Panc1 (cell line): Measurements from ENCODE around the gene ITGA2B. TPM values are rescaled to one million over a fixed set of nuclear protein-coding genes. Genes with fewer than 3 reads are reported as not detected.

Experiments used
- ATAC-seq: fragments of 200-7000 bp; cut with Tn5 transposase; 2 replicates; pipeline ENCODE4 v1.9.1; 2020; ENCODE audit warnings: mild to moderate bottlenecking, moderate library complexity
- BruUV-seq: library from RNA; stranded (reverse); fragments of 400-500 nt; replicated peaks from 2 replicates; lab custom pipeline; 2021; lab: Mats Ljungman, UMichigan
- CTCF ChIA-PET: fragments of 300-600 bp; sonication (Branson Sonifier 250); formaldehyde crosslinking; loops from one replicate; lab custom pipeline; 2022; ENCODE audit warnings: antibody characterized with exemption; lab: Charles Lee
- POLR2A ChIA-PET: fragments of 300-600 bp; sonication (Branson Sonifier 250); formaldehyde crosslinking; loops from one replicate; lab custom pipeline; 2022; ENCODE audit warnings: antibody characterized with exemption; lab: Charles Lee
- DNase-seq: peaks from one replicate; pipeline ENCODE4 v3.0.0-alpha.2; 2010; ENCODE audit warnings: low read depth, low spot score
- H3K27ac ChIP-seq: 2 replicates; pipeline ENCODE4 v1.5.1; 2011; ENCODE audit warnings: mild to moderate bottlenecking, low read length, inconsistent platforms
- H3K27me3 ChIP-seq: fragments of 200-500 bp; sonication (Bioruptor generic); 2 replicates; pipeline ENCODE4 v1.6.0; 2014; ENCODE audit warnings: low read length, inconsistent platforms; ENCODE audit not compliant: control insufficient read depth, insufficient read depth
- H3K36me3 ChIP-seq: fragments of 200-500 bp; sonication (Bioruptor generic); 2 replicates; pipeline ENCODE4 v1.5.1; 2014; ENCODE audit warnings: inconsistent platforms, mild to moderate bottlenecking, low read length, moderate library complexity; ENCODE audit not compliant: control insufficient read depth, insufficient read depth
- H3K4me1 ChIP-seq: 2 replicates; pipeline ENCODE4 v1.5.1; 2011; ENCODE audit warnings: inconsistent platforms, mild to moderate bottlenecking, low read length, moderate library complexity; ENCODE audit not compliant: control insufficient read depth, insufficient read depth
- H3K4me3 ChIP-seq, 2 experiments: 2 replicates each; pipeline ENCODE4 v1.5.1; 2011 to 2012; ENCODE audit warnings: low read depth in 2 of 2, low read length in 2 of 2, mild to moderate bottlenecking in 2 of 2, inconsistent platforms in 1 of 2, moderate library complexity in 1 of 2
- H3K9me3 ChIP-seq: fragments of 200-500 bp; sonication (Bioruptor generic); 2 replicates; pipeline ENCODE4 v1.5.1; 2014; ENCODE audit warnings: low read depth, mild to moderate bottlenecking, inconsistent platforms, low read length, moderate library complexity; ENCODE audit not compliant: control insufficient read depth, insufficient read depth
- POLR2AphosphoS5 ChIP-seq: IDR thresholded peaks from 2 replicates; pipeline ENCODE4 v1.6.1; 2012; ENCODE audit warnings: mild to moderate bottlenecking, low read depth, low read length, moderate library complexity
- SIN3A ChIP-seq: IDR thresholded peaks from 2 replicates; pipeline ENCODE4 v1.6.1; 2012; ENCODE audit warnings: low read depth, mild to moderate bottlenecking, low read length, moderate library complexity, borderline replicate concordance; ENCODE audit not compliant: insufficient read depth
- TCF7L2 ChIP-seq: IDR thresholded peaks from 2 replicates; pipeline ENCODE4 v1.6.1; 2011; ENCODE audit warnings: mild to moderate bottlenecking, low read depth, low read length, inconsistent platforms
- in situ Hi-C: cut with HindIII; loops from 2 replicates; pipeline ENCODE4 v1.10.0; 2016; ENCODE audit warnings: low sequenced_read_pairs, low pct_unique_long_range_greater_than_20kb
- intact Hi-C: fragments of 100-400 bp; cut with micrococcal nuclease; formaldehyde crosslinking; loops from one replicate; pipeline ENCODE4 v1.10.0; 2022; ENCODE audit not compliant: unreplicated experiment
- total RNA-seq: library from RNA; stranded (reverse); gene quantifications from one replicate; pipeline ENCODE4 v1.2.1, GENCODE V29; 2021; ENCODE audit not compliant: unreplicated experiment
- TF ChIP-seq, protein P1 (sequence below), 2 experiments: IDR thresholded peaks; 2 replicates each; pipeline ENCODE4 v1.6.1; 2011 to 2012; ENCODE audit warnings: low read depth in 2 of 2, control low read depth in 1 of 2, low read length in 1 of 2, mild to moderate bottlenecking in 1 of 2, moderate library complexity in 1 of 2; ENCODE audit not compliant: insufficient read depth in 1 of 2
- TF ChIP-seq, protein P2 (sequence below): fragments of 450-650 bp; IDR thresholded peaks from 2 replicates; pipeline ENCODE4 v1.5.1; 2017; ENCODE audit warnings: mild to moderate bottlenecking

The ITGA2B gene
- total RNA-seq, 1 experiment from 2014 or later = 2.4 TPM

DNA sequence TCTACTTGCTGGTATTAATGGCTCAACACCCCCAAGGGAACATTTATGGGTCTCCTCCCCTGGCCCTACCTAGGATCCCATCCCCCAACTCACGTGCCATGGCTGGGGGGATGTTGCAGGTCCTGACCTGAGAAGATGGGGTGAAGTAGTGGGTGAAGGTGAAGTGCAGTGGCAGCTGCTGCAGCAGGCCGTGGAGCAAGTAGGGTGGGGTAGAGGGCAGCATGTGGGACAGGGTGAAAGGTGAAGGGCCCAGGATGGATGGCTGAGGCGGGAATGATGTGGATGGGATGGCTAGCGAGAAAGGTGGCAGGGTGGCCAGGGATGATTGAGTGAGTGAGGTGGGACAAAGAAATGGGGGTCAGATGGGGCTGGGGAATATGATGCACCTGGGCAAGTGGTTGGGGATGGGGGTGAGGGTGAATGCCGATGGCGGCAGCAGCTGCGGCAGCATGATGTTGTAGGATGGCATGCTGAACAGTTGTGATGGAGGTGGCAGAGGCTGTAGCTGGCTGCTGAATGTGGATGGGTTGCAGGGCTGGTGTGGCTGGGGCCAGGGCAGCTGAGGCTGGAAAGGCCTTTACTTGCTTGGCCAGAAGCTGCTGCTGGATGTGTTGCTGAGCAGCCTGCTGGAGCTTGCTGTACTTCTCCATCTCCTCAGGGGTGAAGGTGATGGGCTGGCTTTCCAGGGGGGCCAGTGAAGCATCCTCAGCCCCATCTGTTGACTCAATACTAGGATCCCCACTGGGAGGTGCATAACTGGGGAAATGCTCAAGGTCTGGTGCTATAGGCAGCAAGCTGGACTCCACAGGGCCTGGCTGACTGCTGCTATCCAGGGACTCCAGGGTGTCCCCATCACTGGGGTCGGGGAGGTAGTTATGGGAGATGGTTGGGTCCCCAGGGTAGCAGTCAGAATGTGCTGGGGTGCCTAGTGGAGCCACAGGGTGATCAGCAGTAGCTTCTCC, 8.3 kb upstream of the ITGA2B start:
- CTCF ChIA-PET = no interaction called here
- intact Hi-C loops (no loop called here), in situ Hi-C loops (no loop called here)
- H3K36me3 ChIP-seq = peaks cover 9% of the 10 kb centered on the region
- H3K27ac ChIP-seq = no peak overlapping the region
- H3K4me1 ChIP-seq = no peaks in the 10 kb centered on the region
- TF ChIP-seq, protein P1, sequence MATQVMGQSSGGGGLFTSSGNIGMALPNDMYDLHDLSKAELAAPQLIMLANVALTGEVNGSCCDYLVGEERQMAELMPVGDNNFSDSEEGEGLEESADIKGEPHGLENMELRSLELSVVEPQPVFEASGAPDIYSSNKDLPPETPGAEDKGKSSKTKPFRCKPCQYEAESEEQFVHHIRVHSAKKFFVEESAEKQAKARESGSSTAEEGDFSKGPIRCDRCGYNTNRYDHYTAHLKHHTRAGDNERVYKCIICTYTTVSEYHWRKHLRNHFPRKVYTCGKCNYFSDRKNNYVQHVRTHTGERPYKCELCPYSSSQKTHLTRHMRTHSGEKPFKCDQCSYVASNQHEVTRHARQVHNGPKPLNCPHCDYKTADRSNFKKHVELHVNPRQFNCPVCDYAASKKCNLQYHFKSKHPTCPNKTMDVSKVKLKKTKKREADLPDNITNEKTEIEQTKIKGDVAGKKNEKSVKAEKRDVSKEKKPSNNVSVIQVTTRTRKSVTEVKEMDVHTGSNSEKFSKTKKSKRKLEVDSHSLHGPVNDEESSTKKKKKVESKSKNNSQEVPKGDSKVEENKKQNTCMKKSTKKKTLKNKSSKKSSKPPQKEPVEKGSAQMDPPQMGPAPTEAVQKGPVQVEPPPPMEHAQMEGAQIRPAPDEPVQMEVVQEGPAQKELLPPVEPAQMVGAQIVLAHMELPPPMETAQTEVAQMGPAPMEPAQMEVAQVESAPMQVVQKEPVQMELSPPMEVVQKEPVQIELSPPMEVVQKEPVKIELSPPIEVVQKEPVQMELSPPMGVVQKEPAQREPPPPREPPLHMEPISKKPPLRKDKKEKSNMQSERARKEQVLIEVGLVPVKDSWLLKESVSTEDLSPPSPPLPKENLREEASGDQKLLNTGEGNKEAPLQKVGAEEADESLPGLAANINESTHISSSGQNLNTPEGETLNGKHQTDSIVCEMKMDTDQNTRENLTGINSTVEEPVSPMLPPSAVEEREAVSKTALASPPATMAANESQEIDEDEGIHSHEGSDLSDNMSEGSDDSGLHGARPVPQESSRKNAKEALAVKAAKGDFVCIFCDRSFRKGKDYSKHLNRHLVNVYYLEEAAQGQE (IDR thresholded peaks at IDR 0.05; ENCODE audit: insufficient read depth in 1 of 2, low read depth in 2 of 2, low read length in 1 of 2) = no peak
- TF ChIP-seq SIN3A (no peak), TCF7L2 (no peak), POLR2AphosphoS5 (no peak)
- TF ChIP-seq, protein P2, sequence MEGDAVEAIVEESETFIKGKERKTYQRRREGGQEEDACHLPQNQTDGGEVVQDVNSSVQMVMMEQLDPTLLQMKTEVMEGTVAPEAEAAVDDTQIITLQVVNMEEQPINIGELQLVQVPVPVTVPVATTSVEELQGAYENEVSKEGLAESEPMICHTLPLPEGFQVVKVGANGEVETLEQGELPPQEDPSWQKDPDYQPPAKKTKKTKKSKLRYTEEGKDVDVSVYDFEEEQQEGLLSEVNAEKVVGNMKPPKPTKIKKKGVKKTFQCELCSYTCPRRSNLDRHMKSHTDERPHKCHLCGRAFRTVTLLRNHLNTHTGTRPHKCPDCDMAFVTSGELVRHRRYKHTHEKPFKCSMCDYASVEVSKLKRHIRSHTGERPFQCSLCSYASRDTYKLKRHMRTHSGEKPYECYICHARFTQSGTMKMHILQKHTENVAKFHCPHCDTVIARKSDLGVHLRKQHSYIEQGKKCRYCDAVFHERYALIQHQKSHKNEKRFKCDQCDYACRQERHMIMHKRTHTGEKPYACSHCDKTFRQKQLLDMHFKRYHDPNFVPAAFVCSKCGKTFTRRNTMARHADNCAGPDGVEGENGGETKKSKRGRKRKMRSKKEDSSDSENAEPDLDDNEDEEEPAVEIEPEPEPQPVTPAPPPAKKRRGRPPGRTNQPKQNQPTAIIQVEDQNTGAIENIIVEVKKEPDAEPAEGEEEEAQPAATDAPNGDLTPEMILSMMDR = no peak
- BruUV-seq = no TSS peak
- no peak for ATAC-seq
- H3K9me3 ChIP-seq = no peaks in the 10 kb centered on the region
- no peaks in the 10 kb centered on the region for H3K27me3 ChIP-seq
- H3K4me3 ChIP-seq = no peak overlapping the region
- no peak for DNase-seq
- POLR2A ChIA-PET = interaction anchor here (0.6 kb wide), 1 partner anchor 288 kb away, joined by 6 read pairs; no protein-coding TSS in a partner anchor

DNA sequence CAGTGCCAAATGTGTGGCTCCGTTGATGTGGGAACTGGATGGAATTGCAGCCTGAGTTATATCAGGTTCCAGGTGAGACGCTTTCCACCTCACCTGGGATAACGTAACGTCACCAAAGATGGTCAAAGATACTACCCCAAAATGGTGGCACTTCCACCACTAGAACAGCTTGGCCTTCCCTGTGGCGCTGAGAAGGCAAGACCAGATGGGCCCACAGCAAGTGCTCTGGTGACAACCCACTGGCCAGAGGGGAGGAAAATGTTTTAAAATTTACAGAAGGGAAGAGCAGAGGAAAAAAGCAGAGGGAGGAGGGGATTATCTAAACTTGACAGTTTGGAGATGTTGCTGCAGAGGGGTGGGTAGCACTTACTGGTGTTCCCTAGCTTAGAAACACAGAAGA, 7.5 kb upstream of the ITGA2B start:
- Histone ChIP-seq H3K36me3 (peaks cover 9% of the 10 kb centered on the region), H3K27ac (no peak overlapping the region), H3K4me1 (no peaks in the 10 kb centered on the region), H3K27me3 (no peaks in the 10 kb centered on the region), H3K4me3 (no peak overlapping the region), H3K9me3 (no peaks in the 10 kb centered on the region)
- in situ Hi-C loops (no loop called here), intact Hi-C loops (no loop called here)
- no TSS peak for BruUV-seq
- TF ChIP-seq POLR2AphosphoS5 (no peak), SIN3A (no peak), TCF7L2 (no peak)
- TF ChIP-seq, protein P2 = no peak
- TF ChIP-seq, protein P1 (IDR thresholded peaks at IDR 0.05; ENCODE audit: insufficient read depth in 1 of 2, low read depth in 2 of 2, low read length in 1 of 2) = no peak
- ATAC-seq (no peak), DNase-seq (no peak)
- CTCF ChIA-PET = no interaction called here
- POLR2A ChIA-PET = no interaction called here
